CD14-positive monocyte (primary cell): ENCODE results near the gene BCAN. TPM values are rescaled to one million over a fixed set of nuclear protein-coding genes. Genes with fewer than 3 reads are reported as not detected.
"Not testable (repeated sequence)": the region's sequence is repeated elsewhere in the genome, so short reads cannot be mapped to it uniquely, and the experiment has no call there.

Experiments used
- DNase-seq, 3 donors: peaks; one replicate each; pipeline ENCODE4 v3.0.0-alpha.2; 2011 to 2022
- H2AFZ ChIP-seq: 2 replicates; pipeline ENCODE4 v1.6.0; 2012; ENCODE audit warnings: mild to moderate bottlenecking, low read depth, low read length, inconsistent platforms; ENCODE audit not compliant: insufficient read depth, poor library complexity, severe bottlenecking
- H3K27ac ChIP-seq, 2 donors: 1 replicate in 1 of 2; 2 replicates in 1 of 2; pipeline ENCODE4 v1.5.1; 2012 to 2013; ENCODE audit warnings: low read length in 2 of 2, control low read depth in 1 of 2, inconsistent platforms in 1 of 2, low read depth in 1 of 2, mild to moderate bottlenecking in 1 of 2
- H3K27me3 ChIP-seq, 2 donors: one replicate each; pipeline versions ENCODE4 v1.6.0 to v1.6.1; 2011 to 2013; ENCODE audit warnings: low read length in 2 of 2; ENCODE audit not compliant: control insufficient read depth in 2 of 2, insufficient read depth in 2 of 2
- H3K36me3 ChIP-seq, 2 donors: replicated peaks in 1 of 2; 1 replicate in 1 of 2; 2 replicates in 1 of 2; pipeline versions ENCODE4 v1.5.1 to v1.6.1; 2012 to 2013; ENCODE audit warnings: low read length in 2 of 2, control low read depth in 1 of 2, inconsistent platforms in 1 of 2, mild to moderate bottlenecking in 1 of 2; ENCODE audit not compliant: insufficient read depth in 2 of 2, control insufficient read depth in 1 of 2
- H3K4me1 ChIP-seq, 2 donors: 1 replicate in 1 of 2; 2 replicates in 1 of 2; pipeline versions ENCODE4 v1.5.1 to v1.6.1; 2012 to 2013; ENCODE audit warnings: low read length in 2 of 2, control low read depth in 1 of 2, inconsistent platforms in 1 of 2, mild to moderate bottlenecking in 1 of 2, moderate library complexity in 1 of 2; ENCODE audit not compliant: insufficient read depth in 2 of 2, control insufficient read depth in 1 of 2
- H3K4me2 ChIP-seq: replicated peaks from 2 replicates; pipeline ENCODE3; 2012; ENCODE audit warnings: low read length, moderate library complexity, mild to moderate bottlenecking; ENCODE audit not compliant: poor library complexity, severe bottlenecking; ENCODE audit errors: extremely low read depth
- H3K4me3 ChIP-seq, 3 experiments: fragments of 200-600 bp in 1 of 3; sonication (generic) in 1 of 3; replicated peaks in 1 of 3; 1 replicate in 2 of 3; 2 replicates in 1 of 3; pipeline ENCODE4 v1.5.1; 2011 to 2013; ENCODE audit warnings: low read length in 3 of 3, mild to moderate bottlenecking in 3 of 3, control low read depth in 2 of 3, low read depth in 2 of 3, inconsistent platforms in 1 of 3, moderate library complexity in 1 of 3
- H3K79me2 ChIP-seq: 2 replicates; pipeline ENCODE4 v1.6.0; 2012; ENCODE audit warnings: mild to moderate bottlenecking, control low read depth, inconsistent platforms, low read length, moderate library complexity; ENCODE audit not compliant: insufficient read depth
- H3K9ac ChIP-seq: 2 replicates; pipeline ENCODE4 v1.6.0; 2017; ENCODE audit warnings: low read length, mild to moderate bottlenecking; ENCODE audit not compliant: insufficient read depth, poor library complexity, severe bottlenecking
- H3K9me3 ChIP-seq, 2 donors: replicated peaks in 1 of 2; 1 replicate in 1 of 2; 2 replicates in 1 of 2; pipeline versions ENCODE4 v1.5.1 to v1.6.1; 2012 to 2013; ENCODE audit warnings: low read length in 2 of 2, control low read depth in 1 of 2; ENCODE audit not compliant: control insufficient read depth in 1 of 2, insufficient read depth in 1 of 2
- H4K20me1 ChIP-seq: 2 replicates; pipeline ENCODE4 v1.6.0; 2012; ENCODE audit warnings: mild to moderate bottlenecking, low read length, control low read depth, moderate library complexity; ENCODE audit not compliant: insufficient read depth
- H3K27ac Mint-ChIP-seq, 7 donors: one replicate each; pipeline ENCODE4 v1.8.0; 2020; ENCODE audit warnings: mild to moderate bottlenecking in 7 of 7, mixed read lengths in 7 of 7, moderate library complexity in 6 of 7, inconsistent platforms in 2 of 7
- H3K27me3 Mint-ChIP-seq, 3 donors: one replicate each; pipeline ENCODE4 v1.8.0; 2021 to 2022; ENCODE audit warnings: low read depth in 3 of 3, mild to moderate bottlenecking in 3 of 3, mixed read lengths in 3 of 3, moderate library complexity in 3 of 3, inconsistent platforms in 1 of 3
- H3K36me3 Mint-ChIP-seq, 2 donors: one replicate each; pipeline ENCODE4 v1.8.0; 2020; ENCODE audit warnings: mixed read lengths in 2 of 2, inconsistent platforms in 1 of 2, mild to moderate bottlenecking in 1 of 2
- H3K4me1 Mint-ChIP-seq: one replicate; pipeline ENCODE4 v1.8.0; 2020; ENCODE audit warnings: mild to moderate bottlenecking, mixed read lengths
- H3K4me3 Mint-ChIP-seq, 2 donors: one replicate each; pipeline ENCODE4 v1.8.0; 2020; ENCODE audit warnings: mild to moderate bottlenecking in 2 of 2, mixed read lengths in 2 of 2, moderate library complexity in 1 of 2
- H3K9me3 Mint-ChIP-seq, 7 donors: one replicate each; pipeline ENCODE4 v1.8.0; 2020 to 2022; ENCODE audit warnings: mixed read lengths in 7 of 7, mild to moderate bottlenecking in 6 of 7, moderate library complexity in 6 of 7, inconsistent platforms in 2 of 7
- WGBS: methylation state at CpG from one replicate; pipeline ENCODE4 v1.1.5; 2013; ENCODE audit warnings: missing lambda C conversion rate; ENCODE audit not compliant: insufficient coverage; 5-methylcytosine and 5-hydroxymethylcytosine counted together
- intact Hi-C, 2 donors: fragments of 100-400 bp; cut with micrococcal nuclease; formaldehyde crosslinking; loops; one replicate each; pipeline versions ENCODE4 v1.15.0 to v1.15.1; 2023
- polyA plus RNA-seq, 3 donors: library from polyadenylated mRNA; depleted of rRNA in 1 of 3; unstranded in 2 of 3; stranded (reverse) in 1 of 3; fragments of 300-500 nt in 2 of 3; fragments of >200 nt in 1 of 3; fragmentation: Illumina TruSeq in 2 of 3; gene quantifications; 1 replicate in 2 of 3; 2 replicates in 1 of 3; pipeline ENCODE4 v1.2.3, GENCODE V29; 2012 to 2021
- TF ChIP-seq, protein P1 (sequence below): fragments of 200-600 bp; IDR thresholded peaks from one replicate; pipeline ENCODE4 v1.8.0; 2022; ENCODE audit warnings: antibody characterized with exemption, mild to moderate bottlenecking

Gene BCAN
- polyA plus RNA-seq, 3 donors = not detected

DNA sequence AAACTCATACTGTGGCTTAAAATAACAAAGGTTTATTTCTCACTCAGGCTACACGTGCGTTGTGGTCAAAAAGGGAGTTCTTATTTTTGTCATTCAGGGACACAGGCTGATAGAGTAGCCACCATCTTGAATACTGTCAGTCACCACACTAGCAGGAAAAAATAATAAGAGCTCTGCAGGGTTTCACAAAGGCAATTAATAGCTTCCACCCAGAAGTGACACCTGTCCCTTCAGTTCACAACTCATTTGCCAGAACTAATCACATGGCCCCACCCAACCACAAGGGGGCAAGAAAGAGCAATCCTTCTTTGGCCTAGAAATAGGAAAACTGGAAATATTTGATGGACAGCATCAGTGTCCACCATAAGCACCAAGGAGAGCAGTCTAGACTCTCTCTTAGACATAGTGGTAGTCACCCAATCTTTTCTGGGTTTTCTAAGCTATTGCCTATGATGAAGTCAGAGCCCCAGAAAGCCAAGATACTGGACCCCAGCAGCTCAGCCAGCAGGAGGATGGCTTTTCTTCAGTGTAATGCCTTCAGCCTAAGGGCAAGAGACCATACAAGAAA is 14.5 kb upstream of the BCAN start:
- 100% methylated on average over 1 of the region's 2 CpGs for WGBS
- TF ChIP-seq, protein P1, sequence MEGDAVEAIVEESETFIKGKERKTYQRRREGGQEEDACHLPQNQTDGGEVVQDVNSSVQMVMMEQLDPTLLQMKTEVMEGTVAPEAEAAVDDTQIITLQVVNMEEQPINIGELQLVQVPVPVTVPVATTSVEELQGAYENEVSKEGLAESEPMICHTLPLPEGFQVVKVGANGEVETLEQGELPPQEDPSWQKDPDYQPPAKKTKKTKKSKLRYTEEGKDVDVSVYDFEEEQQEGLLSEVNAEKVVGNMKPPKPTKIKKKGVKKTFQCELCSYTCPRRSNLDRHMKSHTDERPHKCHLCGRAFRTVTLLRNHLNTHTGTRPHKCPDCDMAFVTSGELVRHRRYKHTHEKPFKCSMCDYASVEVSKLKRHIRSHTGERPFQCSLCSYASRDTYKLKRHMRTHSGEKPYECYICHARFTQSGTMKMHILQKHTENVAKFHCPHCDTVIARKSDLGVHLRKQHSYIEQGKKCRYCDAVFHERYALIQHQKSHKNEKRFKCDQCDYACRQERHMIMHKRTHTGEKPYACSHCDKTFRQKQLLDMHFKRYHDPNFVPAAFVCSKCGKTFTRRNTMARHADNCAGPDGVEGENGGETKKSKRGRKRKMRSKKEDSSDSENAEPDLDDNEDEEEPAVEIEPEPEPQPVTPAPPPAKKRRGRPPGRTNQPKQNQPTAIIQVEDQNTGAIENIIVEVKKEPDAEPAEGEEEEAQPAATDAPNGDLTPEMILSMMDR = peak; percentile 76
- Histone ChIP-seq H3K9ac (no peak overlapping the region), H4K20me1 (no peaks in the 10 kb centered on the region), H2AFZ (no peak overlapping the region), H3K79me2 (no peaks in the 10 kb centered on the region), H3K27me3 (peaks cover 47 to 75% of the 10 kb centered on the region in 2 donors), H3K4me1 (peaks cover 14 to 22% of the 10 kb centered on the region in 2 donors), H3K27ac (no peak overlapping the region), H3K4me2 (no peak overlapping the region), H3K36me3 (no peaks in the 10 kb centered on the region), H3K9me3 (peaks cover 0 to 8% of the 10 kb centered on the region in 2 donors), H3K4me3 (no peak overlapping the region)
- Mint-ChIP-seq H3K36me3 (peaks cover 0 to 2% of the 10 kb centered on the region in 2 donors), H3K4me3 (peak overlapping the region in 1 of 2 donors; percentile 48), H3K4me1 (peaks cover 10% of the 10 kb centered on the region), H3K9me3 (peaks cover 0 to 9% (median 5%) of the 10 kb centered on the region in 7 donors), H3K27ac (peak overlapping the region in 1 of 7 donors; percentile 40), H3K27me3 (peaks cover 62 to 91% (median 87%) of the 10 kb centered on the region in 3 donors)
- intact Hi-C loops = loop anchor here (2.0 to 10.0 kb wide), 5 partner anchors 29 to 100 kb away; partner anchors contain the start of genes NES (in 2 of the 2), ISG20L2 (in 1 of the 2) and METTL25B (in 1 of the 2)
- peak; percentile 16 to 38 (median 37) for DNase-seq

DNA sequence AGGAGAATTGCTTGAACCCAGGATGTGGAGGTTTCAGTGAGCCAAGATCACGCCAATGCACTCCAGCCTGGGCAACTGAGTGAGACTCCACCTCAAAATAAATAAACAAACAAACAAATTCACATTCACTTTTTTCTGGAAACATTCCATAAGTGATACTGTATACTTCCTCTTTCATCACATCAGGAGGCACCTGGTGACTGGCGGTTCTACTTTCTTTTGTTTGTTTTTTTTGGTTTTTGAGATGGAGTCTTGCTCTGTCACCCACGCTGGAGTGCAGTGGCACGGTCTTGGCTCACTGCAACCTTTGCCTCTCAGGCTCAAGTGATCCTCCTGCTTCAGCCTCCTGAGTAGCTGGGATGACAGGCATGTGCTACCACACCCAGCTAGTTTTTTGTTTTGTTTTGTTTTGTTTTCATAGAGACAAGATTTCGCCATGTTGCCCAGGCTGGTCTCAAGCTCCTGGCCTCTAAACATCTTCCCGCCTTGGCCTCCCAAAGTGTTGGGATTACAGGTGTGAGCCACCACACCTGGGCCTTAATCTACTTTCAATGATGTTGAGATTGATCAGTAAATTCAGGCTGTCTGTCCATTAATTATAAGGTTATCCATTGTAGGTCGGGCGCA is 12.0 kb upstream of the BCAN start:
- Histone ChIP-seq H3K9me3 (no peaks in the 10 kb centered on the region), H3K36me3 (no peaks in the 10 kb centered on the region), H3K27me3 (peaks cover 43 to 70% of the 10 kb centered on the region in 2 donors), H3K4me2 (no peak overlapping the region), H3K79me2 (no peaks in the 10 kb centered on the region), H3K4me3 (no peak overlapping the region), H3K9ac (no peak overlapping the region), H4K20me1 (no peaks in the 10 kb centered on the region), H3K4me1 (peaks cover 7 to 10% of the 10 kb centered on the region in 2 donors), H3K27ac (no peak overlapping the region), H2AFZ (no peak overlapping the region)
- intact Hi-C loops = loop anchor here (5.0 to 10.0 kb wide), 4 partner anchors 45 to 97 kb away; partner anchors contain the start of genes NES (in 2 of the 2), ISG20L2 (in 1 of the 2) and METTL25B (in 1 of the 2)
- H3K27ac Mint-ChIP-seq = no peak overlapping the region
- H3K27me3 Mint-ChIP-seq = peaks cover 57 to 82% (median 70%) of the 10 kb centered on the region in 3 donors
- peaks cover 0 to 2% of the 10 kb centered on the region in 2 donors for H3K36me3 Mint-ChIP-seq
- H3K4me3 Mint-ChIP-seq = peak overlapping the region in 1 of 2 donors; percentile 48
- DNase-seq = no peak
- WGBS = no CpG with 5 or more reads among the region's 8 CpGs
- peaks cover 6% of the 10 kb centered on the region for H3K4me1 Mint-ChIP-seq
- H3K9me3 Mint-ChIP-seq = peaks cover 0 to 5% (median 2%) of the 10 kb centered on the region in 7 donors
- TF ChIP-seq, protein P1 = no peak

DNA sequence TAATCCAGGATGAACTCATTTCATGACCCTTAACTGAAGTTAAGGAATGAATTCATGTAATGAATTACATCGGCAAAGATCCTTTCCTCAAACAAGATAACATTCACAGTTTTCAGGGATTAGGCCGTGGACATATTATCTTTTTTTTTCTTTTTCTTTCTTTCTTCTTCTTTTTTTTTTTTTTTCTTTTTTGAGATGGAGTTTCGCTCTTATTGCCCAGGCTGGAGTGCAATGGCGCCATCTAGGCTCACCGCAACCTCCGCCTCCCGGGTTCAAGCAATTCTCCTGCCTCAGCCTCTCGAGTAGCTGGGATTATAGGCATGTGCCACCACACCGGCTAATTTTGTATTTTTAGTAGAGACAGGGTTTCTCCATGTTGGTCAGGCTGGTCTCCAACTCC is 10.8 kb upstream of the BCAN start:
- peaks cover 35 to 67% of the 10 kb centered on the region in 2 donors for H3K27me3 ChIP-seq
- WGBS = 80% methylated on average over 1 of the region's 9 CpGs
- H3K4me2 ChIP-seq, DNase-seq, H3K79me2 ChIP-seq, H3K36me3 Mint-ChIP-seq, H3K9me3 ChIP-seq, H3K27ac ChIP-seq, H2AFZ ChIP-seq, H4K20me1 ChIP-seq, intact Hi-C loops, H3K4me1 Mint-ChIP-seq, H3K9me3 Mint-ChIP-seq, H3K27ac Mint-ChIP-seq, H3K36me3 ChIP-seq, H3K4me1 ChIP-seq, H3K9ac ChIP-seq, H3K4me3 ChIP-seq: not testable (repeated sequence)
- peak overlapping the region in 1 of 2 donors; percentile 65 for H3K4me3 Mint-ChIP-seq
- peaks cover 46 to 78% (median 60%) of the 10 kb centered on the region in 3 donors for H3K27me3 Mint-ChIP-seq
